Mucosa of stomach (tissue), 1 donor: ENCODE results near the gene LRMDA.

Source experiments
- H3K27me3 ChIP-seq: one replicate; pipeline ENCODE4 v1.7.0; 2013; ENCODE audit warnings: mild to moderate bottlenecking, low read length; ENCODE audit not compliant: control insufficient read depth, insufficient read depth
- H3K36me3 ChIP-seq: one replicate; pipeline ENCODE4 v1.7.0; 2013; ENCODE audit warnings: low read length; ENCODE audit not compliant: control insufficient read depth, insufficient read depth
- H3K4me1 ChIP-seq: one replicate; pipeline ENCODE4 v1.7.0; 2013; ENCODE audit warnings: mild to moderate bottlenecking, low read length; ENCODE audit not compliant: control insufficient read depth, insufficient read depth
- H3K4me3 ChIP-seq: one replicate; pipeline ENCODE4 v1.7.0; 2013; ENCODE audit warnings: low read length
- H3K9ac ChIP-seq: one replicate; pipeline ENCODE4 v1.7.0; 2013; ENCODE audit warnings: mild to moderate bottlenecking, low read length, moderate library complexity
- H3K9me3 ChIP-seq: one replicate; pipeline ENCODE4 v1.7.0; 2013; ENCODE audit warnings: mild to moderate bottlenecking, low read length, moderate library complexity; ENCODE audit not compliant: control insufficient read depth
- donor health status: Pancreatic carcinoma.

Gene LRMDA

DNA sequence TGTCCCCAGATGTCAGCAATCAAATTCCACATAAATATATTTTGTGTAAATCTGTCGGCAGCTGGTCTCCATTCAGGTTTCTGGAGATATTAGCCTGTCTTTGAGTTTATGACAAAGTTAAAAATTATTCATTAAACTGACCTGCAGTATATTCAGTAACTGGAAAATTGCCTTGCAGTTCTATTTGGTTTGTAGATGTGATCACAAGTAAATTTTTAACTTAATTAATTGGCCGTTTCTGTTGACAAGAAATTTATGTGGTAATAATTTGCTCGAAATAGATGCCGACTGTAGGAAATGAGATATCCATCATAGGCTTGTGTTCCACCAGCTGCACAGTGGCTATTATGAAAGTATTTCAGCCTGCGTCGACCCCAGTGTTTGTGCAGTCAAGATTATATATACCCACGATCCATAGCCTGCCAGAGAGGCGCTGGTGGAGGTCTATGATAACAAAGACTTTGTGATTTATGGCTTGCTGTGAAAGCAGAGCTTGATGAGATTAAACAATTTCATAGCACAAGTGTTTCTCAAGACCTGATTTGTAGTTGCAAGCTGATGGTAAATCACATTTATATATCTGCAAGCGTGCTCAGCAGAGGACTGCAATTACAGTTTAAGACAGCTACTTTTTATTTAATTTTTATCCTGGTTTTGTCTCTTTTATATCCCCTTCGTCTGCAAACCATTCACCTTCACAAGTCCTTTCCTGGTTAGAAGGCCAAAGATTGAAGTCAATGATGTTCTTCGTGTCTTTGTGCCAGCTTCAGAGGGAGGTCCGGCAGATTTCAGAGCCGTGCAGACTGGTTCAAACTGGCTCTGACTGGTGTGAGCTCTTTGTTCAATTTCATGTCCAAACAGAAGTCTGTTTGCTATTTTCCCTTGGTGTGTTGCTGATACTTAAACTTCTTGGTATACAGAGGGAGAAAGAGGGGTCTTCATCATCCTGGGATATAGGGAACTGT lies 850.9 kb downstream of the LRMDA start:
- Histone ChIP-seq H3K4me3 (no peak overlapping the region), H3K27me3 (no peaks in the 10 kb centered on the region), H3K4me1 (peaks cover 14% of the 10 kb centered on the region), H3K9me3 (no peaks in the 10 kb centered on the region), H3K36me3 (no peaks in the 10 kb centered on the region), H3K9ac (no peak overlapping the region)

DNA sequence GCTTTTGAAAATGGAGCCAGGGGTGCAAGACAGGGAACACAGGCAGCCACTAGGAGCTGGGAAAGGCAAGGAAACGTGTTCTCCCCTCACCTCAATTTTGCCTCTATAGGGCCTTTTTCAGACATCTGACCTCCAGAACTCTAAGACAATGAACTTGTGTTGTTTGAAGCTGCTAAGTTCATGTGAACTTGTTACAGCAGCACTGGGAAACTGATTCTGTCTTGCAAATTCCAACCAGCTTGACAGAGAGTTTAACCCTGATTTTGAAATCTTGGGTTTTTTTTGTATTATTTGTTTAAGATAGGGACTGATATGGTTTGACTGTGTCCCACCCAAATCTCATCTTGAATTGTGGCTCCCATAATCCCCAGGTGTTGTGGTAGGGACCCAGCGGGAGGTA lies 852.9 kb downstream of the LRMDA start:
- H3K36me3 ChIP-seq, result no peaks in the 10 kb centered on the region
- no peak overlapping the region for H3K9ac ChIP-seq
- H3K9me3 ChIP-seq, result no peaks in the 10 kb centered on the region
- no peaks in the 10 kb centered on the region for H3K27me3 ChIP-seq
- H3K4me3 ChIP-seq, result no peak overlapping the region
- peaks cover 14% of the 10 kb centered on the region for H3K4me1 ChIP-seq

DNA sequence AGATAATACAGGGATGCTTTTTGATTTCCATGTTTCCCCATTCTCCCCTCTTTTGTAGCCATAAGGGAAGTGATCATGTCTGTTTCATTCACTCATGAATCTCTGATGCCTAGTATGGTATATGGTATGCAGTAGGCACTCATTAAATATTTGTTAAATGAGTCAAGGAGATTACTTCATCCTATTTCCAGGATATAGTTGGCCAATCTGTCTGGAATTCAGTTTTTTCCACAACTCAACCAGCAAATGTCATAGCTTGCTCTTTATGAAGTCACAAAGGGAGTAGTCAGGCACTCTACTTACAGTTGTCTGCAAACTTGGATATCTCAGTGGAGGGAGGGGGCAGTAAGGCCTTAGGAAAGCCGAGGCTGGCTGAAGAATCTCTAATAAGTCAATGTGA lies 853.6 kb downstream of the LRMDA start:
- Histone ChIP-seq H3K4me1 (peaks cover 14% of the 10 kb centered on the region), H3K27me3 (no peaks in the 10 kb centered on the region), H3K9ac (no peak overlapping the region), H3K4me3 (no peak overlapping the region), H3K36me3 (no peaks in the 10 kb centered on the region), H3K9me3 (no peaks in the 10 kb centered on the region)

DNA sequence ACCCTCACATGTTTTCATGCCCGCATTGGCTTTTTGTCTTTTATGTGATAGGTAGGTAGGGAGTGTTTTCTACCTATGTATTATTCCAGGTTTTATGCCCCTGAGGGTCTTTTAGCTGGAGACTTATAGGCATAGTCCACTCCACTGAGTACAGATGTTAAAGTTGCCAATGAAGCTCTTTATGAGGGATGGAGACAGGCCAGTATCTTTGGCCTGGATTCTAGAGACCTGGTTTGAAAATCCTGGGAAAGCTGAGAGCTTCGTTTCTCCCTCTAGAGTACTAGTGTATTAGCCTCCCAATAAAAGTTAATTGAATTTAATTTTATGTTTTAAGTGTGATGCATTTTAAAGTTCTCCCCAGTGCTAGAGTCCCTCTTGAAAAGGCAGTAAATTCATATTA lies 854.1 kb downstream of the LRMDA start:
- Histone ChIP-seq H3K36me3 (no peaks in the 10 kb centered on the region), H3K9ac (no peak overlapping the region), H3K4me1 (peaks cover 14% of the 10 kb centered on the region), H3K27me3 (no peaks in the 10 kb centered on the region), H3K4me3 (no peak overlapping the region), H3K9me3 (no peaks in the 10 kb centered on the region)

DNA sequence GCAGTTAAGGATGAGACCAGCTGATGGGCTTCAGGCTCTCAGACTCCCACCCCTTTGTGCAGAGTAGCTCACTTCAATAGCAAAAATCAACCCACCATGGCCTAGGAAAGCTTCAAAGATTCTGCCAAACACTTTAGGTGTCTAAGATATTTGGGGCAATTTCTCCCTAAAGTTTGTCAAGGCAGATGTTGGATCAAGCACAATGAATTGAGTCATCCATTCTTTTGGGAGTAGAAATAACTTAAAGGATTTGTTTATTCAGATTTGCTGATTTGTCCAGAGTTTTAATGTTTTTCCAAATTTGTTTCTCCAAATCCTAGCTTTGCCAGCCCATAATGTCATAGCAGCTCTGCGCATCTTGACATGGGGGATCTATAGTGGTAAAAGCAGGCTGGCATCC lies 855.1 kb downstream of the LRMDA start:
- H3K4me3 ChIP-seq, result no peak overlapping the region
- H3K9me3 ChIP-seq, result no peaks in the 10 kb centered on the region
- H3K9ac ChIP-seq, result no peak overlapping the region
- H3K36me3 ChIP-seq, result no peaks in the 10 kb centered on the region
- H3K4me1 ChIP-seq, result peaks cover 14% of the 10 kb centered on the region
- H3K27me3 ChIP-seq, result no peaks in the 10 kb centered on the region

DNA sequence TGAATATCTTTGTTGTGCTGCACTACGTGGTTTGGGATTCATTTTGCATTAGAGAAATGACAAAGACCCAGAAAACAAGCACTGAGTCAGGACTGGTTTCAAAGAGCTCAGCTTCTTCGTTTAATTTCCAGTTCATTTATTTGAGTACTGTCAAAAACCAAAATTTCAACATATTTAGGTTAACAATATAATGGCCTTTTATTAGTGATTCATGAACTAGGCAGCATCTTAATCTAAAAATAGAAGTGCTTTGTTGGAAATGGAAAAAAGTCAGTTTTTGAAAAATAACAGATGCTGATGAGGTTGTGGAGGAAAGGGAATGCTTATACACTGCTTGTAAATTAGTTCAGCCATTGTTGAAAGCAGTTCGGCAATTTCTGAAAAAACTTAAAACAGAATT lies 856.4 kb downstream of the LRMDA start:
- no peak overlapping the region for H3K4me3 ChIP-seq
- peaks cover 3% of the 10 kb centered on the region for H3K4me1 ChIP-seq
- H3K27me3 ChIP-seq, result no peaks in the 10 kb centered on the region
- no peak overlapping the region for H3K9ac ChIP-seq
- no peaks in the 10 kb centered on the region for H3K9me3 ChIP-seq
- H3K36me3 ChIP-seq, result no peaks in the 10 kb centered on the region

DNA sequence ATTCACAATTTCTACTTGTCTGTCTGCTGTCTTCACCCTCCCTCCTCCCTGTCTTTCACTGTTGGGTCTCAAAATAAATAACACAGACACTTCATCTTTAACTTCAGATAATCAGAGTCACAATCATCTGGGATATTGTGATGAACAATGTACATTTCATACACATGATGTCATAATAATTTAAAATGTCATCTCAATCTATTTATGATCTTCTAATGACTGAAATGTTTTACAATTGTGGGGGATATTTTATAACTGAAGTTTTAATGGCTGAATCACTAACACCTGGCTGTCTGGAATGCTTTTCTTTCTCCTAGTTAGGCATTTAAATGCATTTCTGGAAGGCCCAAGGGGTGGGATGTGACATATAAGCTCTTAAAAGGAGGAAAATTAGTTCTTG lies 859.8 kb downstream of the LRMDA start:
- H3K4me3 ChIP-seq, result no peak overlapping the region

DNA sequence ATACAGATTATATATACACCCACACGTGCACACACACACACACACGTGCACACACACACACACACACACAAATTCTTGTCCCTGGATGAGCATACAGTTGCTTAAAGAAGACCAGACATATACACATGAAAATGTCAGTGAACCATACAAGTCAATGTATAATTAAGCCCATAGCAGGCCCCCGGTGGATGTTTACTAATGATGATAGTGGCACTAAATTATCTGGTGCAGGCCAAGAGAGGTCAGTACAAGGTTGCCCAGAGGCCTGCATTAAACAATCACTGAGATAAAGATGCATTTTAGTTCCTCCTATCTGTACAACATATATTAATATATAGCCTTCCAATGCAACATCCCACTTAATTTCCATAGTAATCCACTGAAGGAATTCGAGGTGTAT lies 860.5 kb downstream of the LRMDA start:
- H3K9me3 ChIP-seq, result no peaks in the 10 kb centered on the region
- no peaks in the 10 kb centered on the region for H3K36me3 ChIP-seq
- H3K4me3 ChIP-seq, result no peak overlapping the region
- no peak overlapping the region for H3K9ac ChIP-seq
- H3K27me3 ChIP-seq, result no peaks in the 10 kb centered on the region
- no peaks in the 10 kb centered on the region for H3K4me1 ChIP-seq

More for the DNA sequence above, 859.8 kb downstream of the LRMDA start:
- no peaks in the 10 kb centered on the region for H3K4me1 ChIP-seq
- no peaks in the 10 kb centered on the region for H3K9me3 ChIP-seq
- no peak overlapping the region for H3K9ac ChIP-seq
- H3K36me3 ChIP-seq, result no peaks in the 10 kb centered on the region
- H3K27me3 ChIP-seq, result no peaks in the 10 kb centered on the region

DNA sequence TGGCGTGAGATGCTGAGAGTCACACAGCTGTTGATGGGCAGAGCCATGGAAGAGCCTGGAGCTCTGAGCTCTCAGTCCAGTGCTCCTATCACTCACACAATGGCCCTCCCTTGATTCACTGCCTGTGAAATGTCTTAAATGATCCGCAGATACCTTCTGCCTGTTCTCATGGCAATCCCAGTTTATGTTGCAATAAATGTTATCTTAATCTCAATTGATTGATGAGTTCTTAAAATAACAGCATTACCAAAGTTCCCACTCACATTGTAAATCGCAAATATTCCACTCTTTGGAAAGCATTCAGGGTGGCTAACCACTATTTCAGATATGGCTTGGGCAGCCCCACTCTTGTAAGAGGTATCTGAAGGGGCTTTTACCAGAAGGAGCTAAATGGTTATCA lies 865.5 kb downstream of the LRMDA start:
- H3K4me1 ChIP-seq, result no peaks in the 10 kb centered on the region
- no peak overlapping the region for H3K4me3 ChIP-seq
- no peaks in the 10 kb centered on the region for H3K9me3 ChIP-seq
- no peak overlapping the region for H3K9ac ChIP-seq
- H3K36me3 ChIP-seq, result no peaks in the 10 kb centered on the region
- H3K27me3 ChIP-seq, result no peaks in the 10 kb centered on the region

DNA sequence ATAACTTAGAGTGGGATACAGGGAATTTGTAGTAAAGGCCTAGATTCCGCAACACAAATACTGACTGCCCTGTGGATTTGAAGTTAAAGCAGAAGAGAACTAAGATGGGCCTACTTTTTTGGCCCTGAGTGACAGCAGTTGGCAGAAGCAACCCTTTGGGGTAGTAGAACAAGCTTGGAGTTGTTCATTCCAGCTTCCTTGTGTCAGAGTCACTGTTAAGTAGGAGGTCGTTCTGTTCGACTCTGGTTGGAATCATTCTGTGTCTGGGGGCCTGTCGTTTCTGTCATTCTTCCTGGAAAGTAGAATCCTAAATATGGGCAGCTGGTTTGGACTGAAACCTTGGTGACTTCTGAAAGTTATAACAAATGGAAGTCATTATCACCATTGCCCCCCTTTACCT lies 865.9 kb downstream of the LRMDA start:
- Histone ChIP-seq H3K9me3 (no peaks in the 10 kb centered on the region), H3K4me1 (no peaks in the 10 kb centered on the region), H3K4me3 (no peak overlapping the region), H3K27me3 (no peaks in the 10 kb centered on the region), H3K9ac (no peak overlapping the region), H3K36me3 (no peaks in the 10 kb centered on the region)

DNA sequence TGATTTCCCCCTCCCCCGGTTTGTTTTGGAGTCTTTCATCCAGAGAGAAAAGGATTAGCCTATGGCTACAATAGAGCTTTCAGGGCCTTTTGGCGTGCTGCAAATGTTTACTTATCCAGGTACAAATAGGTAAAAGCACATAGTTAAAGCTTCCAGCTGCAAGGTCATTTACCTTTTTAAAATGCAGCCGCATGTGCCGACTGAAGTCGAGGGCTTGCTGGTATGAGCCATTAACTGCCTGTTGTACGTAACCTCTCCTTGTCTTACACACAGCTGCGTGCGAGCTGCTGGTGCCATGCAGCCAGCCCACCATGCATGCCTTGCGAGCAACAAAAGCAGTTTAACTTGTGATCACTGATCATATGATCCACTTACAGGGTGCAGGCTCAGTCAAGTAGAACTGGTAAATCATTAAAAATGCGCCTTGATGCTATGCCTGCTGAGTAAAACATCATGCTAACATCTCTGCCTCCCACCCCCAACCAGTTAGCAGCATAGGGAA lies 866.4 kb downstream of the LRMDA start:
- Histone ChIP-seq H3K27me3 (no peaks in the 10 kb centered on the region), H3K9ac (no peak overlapping the region), H3K36me3 (no peaks in the 10 kb centered on the region), H3K9me3 (no peaks in the 10 kb centered on the region), H3K4me3 (no peak overlapping the region), H3K4me1 (no peaks in the 10 kb centered on the region)

DNA sequence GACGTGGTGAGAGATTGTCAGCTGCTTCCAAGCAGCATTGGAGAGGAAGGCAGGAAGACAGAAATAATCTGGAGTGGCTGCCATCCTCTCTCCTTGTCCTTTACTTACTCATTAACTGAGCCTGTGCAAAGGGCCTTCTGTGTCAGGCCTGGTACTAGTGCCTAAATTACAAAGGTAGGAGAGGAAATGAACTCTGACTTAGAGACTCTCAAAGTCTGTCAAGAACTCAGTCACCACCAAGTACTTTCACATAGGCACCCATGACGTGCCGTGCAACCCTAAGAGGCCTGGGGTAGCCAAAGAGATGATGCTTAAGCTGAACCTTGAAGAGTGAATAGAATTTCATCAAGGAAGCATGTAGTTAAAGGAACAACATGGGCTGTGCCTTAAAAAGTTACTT lies 866.9 kb downstream of the LRMDA start:
- H3K27me3 ChIP-seq, result no peaks in the 10 kb centered on the region
- H3K4me3 ChIP-seq, result no peak overlapping the region
- no peaks in the 10 kb centered on the region for H3K4me1 ChIP-seq
- no peaks in the 10 kb centered on the region for H3K9me3 ChIP-seq
- no peaks in the 10 kb centered on the region for H3K36me3 ChIP-seq
- H3K9ac ChIP-seq, result no peak overlapping the region
